ENCODE results near the gene KCNF1.

- TF ChIP-seq CTCF (IDR thresholded peaks at IDR 0.05; ENCODE audit: poor library complexity, severe bottlenecking) (no peak), EP300 (conservative IDR thresholded peaks at IDR 0.05; ENCODE audit: poor library complexity, severe bottlenecking) (no peak)
Measured at GRCh38 chr2:10912796-10913455, 1.2 kb downstream of the KCNF1 start.
